ENCODE data around the gene TLK1. TPM values are rescaled to one million over a fixed set of nuclear protein-coding genes. Genes with fewer than 3 reads are reported as not detected.
"Not testable (repeated sequence)": the region's sequence is repeated elsewhere in the genome, so short reads cannot be mapped to it uniquely, and the experiment has no call there.

Gene TLK1
- total RNA-seq, 2 donors from 2014 or later = 27.8 to 62.4 TPM

- peaks cover 5% of the 10 kb centered on the region for H3K36me3 ChIP-seq
- H3K9me3 ChIP-seq = peaks cover 19% of the 10 kb centered on the region
- no peaks in the 10 kb centered on the region for H3K4me1 ChIP-seq (ENCODE audit: control insufficient read depth in 1 of 2, low read depth in 2 of 2)
- no peaks in the 10 kb centered on the region for H3K27me3 ChIP-seq (replicated peaks; ENCODE audit: insufficient read depth)
- H3K27ac ChIP-seq = no peak overlapping the region
- TF ChIP-seq CTCF (IDR thresholded peaks at IDR 0.05) = no peak
- ATAC-seq (ENCODE audit: insufficient number of reproducible peaks, low FRiP score, low read depth) (no peak), DNase-seq (ENCODE audit: low spot score) (no peak)
- H3K4me3 ChIP-seq = no peak overlapping the region
These were observed 62.1 kb downstream of the TLK1 start for GRCh38 chr2:171098607-171099006.

GRCh38 chr2:171095014-171095582 lies 65.6 kb downstream of the TLK1 start:
- Histone ChIP-seq H3K27me3 (replicated peaks; ENCODE audit: insufficient read depth) (no peaks in the 10 kb centered on the region), H3K4me1 (ENCODE audit: control insufficient read depth in 1 of 2, low read depth in 2 of 2) (no peaks in the 10 kb centered on the region), H3K36me3 (peaks cover 1% of the 10 kb centered on the region), H3K4me3 (no peak overlapping the region), H3K27ac (no peak overlapping the region), H3K9me3 (peaks cover 19% of the 10 kb centered on the region)
- no peak for ATAC-seq (ENCODE audit: insufficient number of reproducible peaks, low FRiP score, low read depth)
- TF ChIP-seq CTCF (IDR thresholded peaks at IDR 0.05) = no peak
- no peak for DNase-seq (ENCODE audit: low spot score)

- H3K4me3 ChIP-seq; DNase-seq (ENCODE audit: low spot score); ATAC-seq (ENCODE audit: insufficient number of reproducible peaks, low FRiP score, low read depth): not testable (repeated sequence)
These were observed 69.2 kb downstream of the TLK1 start for GRCh38 chr2:171091517-171091916.

GRCh38 chr2:171089489-171089888 lies 71.2 kb downstream of the TLK1 start:
- Histone ChIP-seq H3K27ac (no peak overlapping the region), H3K9me3 (no peaks in the 10 kb centered on the region), H3K4me3 (no peak overlapping the region), H3K27me3 (replicated peaks; ENCODE audit: insufficient read depth) (no peaks in the 10 kb centered on the region), H3K4me1 (ENCODE audit: control insufficient read depth in 1 of 2, low read depth in 2 of 2) (peaks cover 5 to 10% of the 10 kb centered on the region in 2 donors), H3K36me3 (no peaks in the 10 kb centered on the region)
- TF ChIP-seq CTCF (IDR thresholded peaks at IDR 0.05) = no peak
- ATAC-seq (ENCODE audit: insufficient number of reproducible peaks, low FRiP score, low read depth) (no peak), DNase-seq (ENCODE audit: low spot score) (no peak)

More at GRCh38 chr2:171091517-171091916, 69.2 kb downstream of the TLK1 start:
- not testable (repeated sequence) for H3K9me3 ChIP-seq; H3K4me1 ChIP-seq (ENCODE audit: control insufficient read depth in 1 of 2, low read depth in 2 of 2); H3K36me3 ChIP-seq; H3K27me3 ChIP-seq (replicated peaks; ENCODE audit: insufficient read depth); H3K27ac ChIP-seq

- DNase-seq (ENCODE audit: low spot score) (no peak), ATAC-seq (ENCODE audit: insufficient number of reproducible peaks, low FRiP score, low read depth) (no peak)
- TF ChIP-seq CTCF (IDR thresholded peaks at IDR 0.05) = no peak
- H3K27me3 ChIP-seq (replicated peaks; ENCODE audit: insufficient read depth) = no peaks in the 10 kb centered on the region
- H3K9me3 ChIP-seq = no peaks in the 10 kb centered on the region
- H3K4me1 ChIP-seq (ENCODE audit: control insufficient read depth in 1 of 2, low read depth in 2 of 2) = peaks cover 5 to 10% of the 10 kb centered on the region in 2 donors
- no peak overlapping the region for H3K27ac ChIP-seq
- H3K36me3 ChIP-seq = no peaks in the 10 kb centered on the region
- no peak overlapping the region for H3K4me3 ChIP-seq
These were observed 72.4 kb downstream of the TLK1 start for GRCh38 chr2:171088057-171088834.
